CD14-positive monocyte (primary cell): Measurements from ENCODE around the gene PBX3. TPM values are rescaled to one million over a fixed set of nuclear protein-coding genes. Genes with fewer than 3 reads are reported as not detected.

Source experiments
- DNase-seq, 3 donors: peaks; one replicate each; pipeline ENCODE4 v3.0.0-alpha.2; 2011 to 2022
- H2AFZ ChIP-seq: 2 replicates; pipeline ENCODE4 v1.6.0; 2012; ENCODE audit warnings: mild to moderate bottlenecking, low read depth, low read length, inconsistent platforms; ENCODE audit not compliant: insufficient read depth, poor library complexity, severe bottlenecking
- H3K27ac ChIP-seq, 2 donors: 1 replicate in 1 of 2; 2 replicates in 1 of 2; pipeline ENCODE4 v1.5.1; 2012 to 2013; ENCODE audit warnings: low read length in 2 of 2, control low read depth in 1 of 2, inconsistent platforms in 1 of 2, low read depth in 1 of 2, mild to moderate bottlenecking in 1 of 2
- H3K27me3 ChIP-seq, 2 donors: one replicate each; pipeline versions ENCODE4 v1.6.0 to v1.6.1; 2011 to 2013; ENCODE audit warnings: low read length in 2 of 2; ENCODE audit not compliant: control insufficient read depth in 2 of 2, insufficient read depth in 2 of 2
- H3K36me3 ChIP-seq, 2 donors: replicated peaks in 1 of 2; 1 replicate in 1 of 2; 2 replicates in 1 of 2; pipeline versions ENCODE4 v1.5.1 to v1.6.1; 2012 to 2013; ENCODE audit warnings: low read length in 2 of 2, control low read depth in 1 of 2, inconsistent platforms in 1 of 2, mild to moderate bottlenecking in 1 of 2; ENCODE audit not compliant: insufficient read depth in 2 of 2, control insufficient read depth in 1 of 2
- H3K4me1 ChIP-seq, 2 donors: 1 replicate in 1 of 2; 2 replicates in 1 of 2; pipeline versions ENCODE4 v1.5.1 to v1.6.1; 2012 to 2013; ENCODE audit warnings: low read length in 2 of 2, control low read depth in 1 of 2, inconsistent platforms in 1 of 2, mild to moderate bottlenecking in 1 of 2, moderate library complexity in 1 of 2; ENCODE audit not compliant: insufficient read depth in 2 of 2, control insufficient read depth in 1 of 2
- H3K4me2 ChIP-seq: replicated peaks from 2 replicates; pipeline ENCODE3; 2012; ENCODE audit warnings: low read length, moderate library complexity, mild to moderate bottlenecking; ENCODE audit not compliant: poor library complexity, severe bottlenecking; ENCODE audit errors: extremely low read depth
- H3K4me3 ChIP-seq, 3 experiments: fragments of 200-600 bp in 1 of 3; sonication (generic) in 1 of 3; replicated peaks in 1 of 3; 1 replicate in 2 of 3; 2 replicates in 1 of 3; pipeline ENCODE4 v1.5.1; 2011 to 2013; ENCODE audit warnings: low read length in 3 of 3, mild to moderate bottlenecking in 3 of 3, control low read depth in 2 of 3, low read depth in 2 of 3, inconsistent platforms in 1 of 3, moderate library complexity in 1 of 3
- H3K79me2 ChIP-seq: 2 replicates; pipeline ENCODE4 v1.6.0; 2012; ENCODE audit warnings: mild to moderate bottlenecking, control low read depth, inconsistent platforms, low read length, moderate library complexity; ENCODE audit not compliant: insufficient read depth
- H3K9ac ChIP-seq: 2 replicates; pipeline ENCODE4 v1.6.0; 2017; ENCODE audit warnings: low read length, mild to moderate bottlenecking; ENCODE audit not compliant: insufficient read depth, poor library complexity, severe bottlenecking
- H3K9me3 ChIP-seq, 2 donors: replicated peaks in 1 of 2; 1 replicate in 1 of 2; 2 replicates in 1 of 2; pipeline versions ENCODE4 v1.5.1 to v1.6.1; 2012 to 2013; ENCODE audit warnings: low read length in 2 of 2, control low read depth in 1 of 2; ENCODE audit not compliant: control insufficient read depth in 1 of 2, insufficient read depth in 1 of 2
- H4K20me1 ChIP-seq: 2 replicates; pipeline ENCODE4 v1.6.0; 2012; ENCODE audit warnings: mild to moderate bottlenecking, low read length, control low read depth, moderate library complexity; ENCODE audit not compliant: insufficient read depth
- H3K27ac Mint-ChIP-seq, 7 donors: one replicate each; pipeline ENCODE4 v1.8.0; 2020; ENCODE audit warnings: mild to moderate bottlenecking in 7 of 7, mixed read lengths in 7 of 7, moderate library complexity in 6 of 7, inconsistent platforms in 2 of 7
- H3K27me3 Mint-ChIP-seq, 3 donors: one replicate each; pipeline ENCODE4 v1.8.0; 2021 to 2022; ENCODE audit warnings: low read depth in 3 of 3, mild to moderate bottlenecking in 3 of 3, mixed read lengths in 3 of 3, moderate library complexity in 3 of 3, inconsistent platforms in 1 of 3
- H3K36me3 Mint-ChIP-seq, 2 donors: one replicate each; pipeline ENCODE4 v1.8.0; 2020; ENCODE audit warnings: mixed read lengths in 2 of 2, inconsistent platforms in 1 of 2, mild to moderate bottlenecking in 1 of 2
- H3K4me1 Mint-ChIP-seq: one replicate; pipeline ENCODE4 v1.8.0; 2020; ENCODE audit warnings: mild to moderate bottlenecking, mixed read lengths
- H3K4me3 Mint-ChIP-seq, 2 donors: one replicate each; pipeline ENCODE4 v1.8.0; 2020; ENCODE audit warnings: mild to moderate bottlenecking in 2 of 2, mixed read lengths in 2 of 2, moderate library complexity in 1 of 2
- H3K9me3 Mint-ChIP-seq, 7 donors: one replicate each; pipeline ENCODE4 v1.8.0; 2020 to 2022; ENCODE audit warnings: mixed read lengths in 7 of 7, mild to moderate bottlenecking in 6 of 7, moderate library complexity in 6 of 7, inconsistent platforms in 2 of 7
- CTCF ChIP-seq: fragments of 200-600 bp; IDR thresholded peaks from one replicate; pipeline ENCODE4 v1.8.0; 2022; ENCODE audit warnings: antibody characterized with exemption, mild to moderate bottlenecking
- WGBS: methylation state at CpG from one replicate; pipeline ENCODE4 v1.1.5; 2013; ENCODE audit warnings: missing lambda C conversion rate; ENCODE audit not compliant: insufficient coverage; 5-methylcytosine and 5-hydroxymethylcytosine counted together
- intact Hi-C, 2 donors: fragments of 100-400 bp; cut with micrococcal nuclease; formaldehyde crosslinking; loops; one replicate each; pipeline versions ENCODE4 v1.15.0 to v1.15.1; 2023
- polyA plus RNA-seq, 3 donors: library from polyadenylated mRNA; depleted of rRNA in 1 of 3; unstranded in 2 of 3; stranded (reverse) in 1 of 3; fragments of 300-500 nt in 2 of 3; fragments of >200 nt in 1 of 3; fragmentation: Illumina TruSeq in 2 of 3; gene quantifications; 1 replicate in 2 of 3; 2 replicates in 1 of 3; pipeline ENCODE4 v1.2.3, GENCODE V29; 2012 to 2021

The PBX3 gene
- polyA plus RNA-seq, 3 donors: 6.6 to 22.7 (median 7.1) TPM

DNA sequence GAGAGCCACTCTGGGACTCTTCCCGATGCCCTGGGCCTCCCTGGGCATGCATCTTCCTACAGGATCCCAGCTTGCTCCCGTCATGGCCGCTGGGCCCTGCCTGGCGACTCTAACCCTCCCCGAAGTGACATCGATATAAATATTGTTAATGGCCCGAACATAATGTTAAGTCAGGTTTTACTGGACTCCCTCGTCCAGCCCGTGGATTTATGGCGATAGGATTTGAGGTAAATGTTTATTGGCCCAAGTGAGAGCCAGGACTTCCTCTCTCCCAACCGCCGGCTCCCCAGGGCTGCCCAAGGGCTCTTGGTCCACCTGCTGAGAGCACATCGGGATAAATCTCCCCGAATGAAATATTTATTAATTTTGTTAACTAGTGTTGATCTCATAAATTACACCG lies 246.3 kb downstream of the PBX3 start:
- Mint-ChIP-seq H3K27ac (no peak overlapping the region), H3K27me3 (peaks cover 0 to 4% (median 2%) of the 10 kb centered on the region in 3 donors), H3K9me3 (peaks cover 0 to 2% (median 0%) of the 10 kb centered on the region in 7 donors), H3K4me3 (no peak overlapping the region), H3K4me1 (no peaks in the 10 kb centered on the region), H3K36me3 (no peaks in the 10 kb centered on the region)
- Histone ChIP-seq H3K27ac (no peak overlapping the region), H3K4me3 (no peak overlapping the region), H3K36me3 (no peaks in the 10 kb centered on the region), H2AFZ (no peak overlapping the region), H3K4me2 (no peak overlapping the region), H4K20me1 (no peaks in the 10 kb centered on the region), H3K27me3 (no peaks in the 10 kb centered on the region), H3K9me3 (no peaks in the 10 kb centered on the region), H3K4me1 (no peaks in the 10 kb centered on the region), H3K9ac (no peak overlapping the region), H3K79me2 (no peaks in the 10 kb centered on the region)
- no peak for TF ChIP-seq CTCF
- WGBS: 89% methylated on average over 11 of the region's 15 CpGs
- no peak for DNase-seq
- intact Hi-C loops: no loop called here

GRCh38 chr9:125994066-125994943 lies 247.1 kb downstream of the PBX3 start:
- Histone ChIP-seq H3K27me3 (no peaks in the 10 kb centered on the region), H3K27ac (no peak overlapping the region), H3K36me3 (no peaks in the 10 kb centered on the region), H3K4me1 (no peaks in the 10 kb centered on the region), H3K4me2 (no peak overlapping the region), H4K20me1 (no peaks in the 10 kb centered on the region), H2AFZ (no peak overlapping the region), H3K4me3 (no peak overlapping the region), H3K79me2 (no peaks in the 10 kb centered on the region), H3K9ac (no peak overlapping the region), H3K9me3 (no peaks in the 10 kb centered on the region)
- no peak for TF ChIP-seq CTCF
- Mint-ChIP-seq H3K4me1 (no peaks in the 10 kb centered on the region), H3K27me3 (peaks cover 0 to 4% (median 2%) of the 10 kb centered on the region in 3 donors), H3K4me3 (no peak overlapping the region), H3K9me3 (peaks cover 0 to 2% (median 0%) of the 10 kb centered on the region in 7 donors), H3K27ac (no peak overlapping the region), H3K36me3 (no peaks in the 10 kb centered on the region)
- 92% methylated on average over 11 of the region's 19 CpGs for WGBS
- no peak for DNase-seq
- intact Hi-C loops: no loop called here
